ENCODE measurements around the gene TEPSIN.

TEPSIN gene

GRCh38 chr17:81249223-81250040 is 10.6 kb upstream of the TEPSIN start:
- DNase-seq (ENCODE audit: low spot score): no peak

- DNase-seq (ENCODE audit: low spot score): no peak
Measured at GRCh38 chr17:81248649-81249048, 9.8 kb upstream of the TEPSIN start.

GRCh38 chr17:81247339-81247990 is 8.6 kb upstream of the TEPSIN start:
- no peak for DNase-seq (ENCODE audit: low spot score)

- no peak for DNase-seq (ENCODE audit: low spot score)
Measured at GRCh38 chr17:81246679-81247338, 8.0 kb upstream of the TEPSIN start.

- no peak for DNase-seq (ENCODE audit: low spot score)
Measured at GRCh38 chr17:81246343-81246670, 7.5 kb upstream of the TEPSIN start.

- DNase-seq (ENCODE audit: low spot score): no peak
Measured at GRCh38 chr17:81245665-81246342, 6.9 kb upstream of the TEPSIN start.

- no peak for DNase-seq (ENCODE audit: low spot score)
Measured at GRCh38 chr17:81245024-81245664, 6.3 kb upstream of the TEPSIN start.

GRCh38 chr17:81244358-81245023 is 5.6 kb upstream of the TEPSIN start:
- DNase-seq (ENCODE audit: low spot score): no peak

- DNase-seq (ENCODE audit: low spot score): no peak
Measured at GRCh38 chr17:81243333-81243664, 4.4 kb upstream of the TEPSIN start.

GRCh38 chr17:81242421-81243332 is 3.8 kb upstream of the TEPSIN start:
- DNase-seq (ENCODE audit: low spot score): no peak

- no peak for DNase-seq (ENCODE audit: low spot score)
Measured at GRCh38 chr17:81241648-81242420, 3.0 kb upstream of the TEPSIN start.

- no peak for DNase-seq (ENCODE audit: low spot score)
Measured at GRCh38 chr17:81241203-81241602, 2.3 kb upstream of the TEPSIN start.

GRCh38 chr17:81240761-81241160 is 1.9 kb upstream of the TEPSIN start:
- no peak for DNase-seq (ENCODE audit: low spot score)

GRCh38 chr17:81239714-81240555 is 1.1 kb upstream of the TEPSIN start:
- DNase-seq (ENCODE audit: low spot score): no peak

- no peak for DNase-seq (ENCODE audit: low spot score)
Measured at GRCh38 chr17:81238490-81238814, 403 bp downstream of the TEPSIN start.

GRCh38 chr17:81237591-81238489 is 1.0 kb downstream of the TEPSIN start:
- no peak for DNase-seq (ENCODE audit: low spot score)

- no peak for DNase-seq (ENCODE audit: low spot score)
Measured at GRCh38 chr17:81236784-81237183, 2.1 kb downstream of the TEPSIN start.

All from left forelimb (tissue), 1 donor.